ENCODE results near the gene GAP43. TPM values are rescaled to one million over a fixed set of nuclear protein-coding genes. Genes with fewer than 3 reads are reported as not detected.

Gene GAP43
- total RNA-seq, 6 experiments from 2014 or later, result not detected

- H3K27me3 ChIP-seq, result no peaks in the 10 kb centered on the region
- no peaks in the 10 kb centered on the region for H3K9me3 ChIP-seq
- no peaks in the 10 kb centered on the region for H3K4me1 ChIP-seq
- H3K36me3 ChIP-seq, result no peaks in the 10 kb centered on the region
- intact Hi-C loops (cut with DNase I), result no loop called here
- no peak overlapping the region for H3K4me3 ChIP-seq
- ATAC-seq (no peak), DNase-seq (no peak)
- H3K27ac ChIP-seq, result no peak overlapping the region
- no peak for TF ChIP-seq CTCF (IDR thresholded peaks at IDR 0.05)
- no peak for TF ChIP-seq POLR2A (IDR thresholded peaks at IDR 0.05)
Measured at GRCh38 chr3:115681736-115682135, 58.4 kb downstream of the GAP43 start.

GRCh38 chr3:115683305-115683704 is 60.0 kb downstream of the GAP43 start:
- H3K4me1 ChIP-seq, result no peaks in the 10 kb centered on the region
- no peaks in the 10 kb centered on the region for H3K36me3 ChIP-seq
- H3K4me3 ChIP-seq, result no peak overlapping the region
- no peaks in the 10 kb centered on the region for H3K9me3 ChIP-seq
- DNase-seq (no peak), ATAC-seq (no peak)
- intact Hi-C loops (cut with DNase I), result no loop called here
- WGBS (ENCODE audit: insufficient coverage, low coverage, low lambda C conversion rate, missing lambda C conversion rate), result 56% methylated on average over 1 of the region's 1 CpG
- TF ChIP-seq POLR2A (IDR thresholded peaks at IDR 0.05) (no peak), CTCF (IDR thresholded peaks at IDR 0.05) (no peak)
- H3K27me3 ChIP-seq, result no peaks in the 10 kb centered on the region
- no peak overlapping the region for H3K27ac ChIP-seq

DNA sequence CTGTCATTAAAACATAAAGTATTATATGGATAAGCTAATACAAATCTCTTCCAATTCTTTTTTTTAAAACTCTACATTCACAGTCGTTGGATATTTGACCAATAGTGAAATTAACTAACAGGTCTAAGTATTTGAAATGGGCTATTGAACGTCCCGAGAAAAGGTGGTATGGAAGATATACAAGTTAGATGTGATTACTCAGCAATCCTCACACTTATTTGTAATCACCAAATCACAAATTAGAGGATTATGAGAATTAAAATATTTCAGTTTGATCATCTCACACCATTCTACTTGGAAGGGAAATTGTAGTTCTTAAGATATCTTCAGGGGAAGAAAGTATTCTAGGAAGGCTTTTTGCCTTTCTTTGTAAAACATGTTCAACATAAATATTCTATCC is 60.5 kb downstream of the GAP43 start:
- no peaks in the 10 kb centered on the region for H3K27me3 ChIP-seq
- no peak overlapping the region for H3K4me3 ChIP-seq
- DNase-seq (no peak), ATAC-seq (no peak)
- H3K4me1 ChIP-seq, result no peaks in the 10 kb centered on the region
- H3K27ac ChIP-seq, result no peak overlapping the region
- no peak for TF ChIP-seq CTCF (IDR thresholded peaks at IDR 0.05)
- no peak for TF ChIP-seq POLR2A (IDR thresholded peaks at IDR 0.05)
- intact Hi-C loops (cut with DNase I), result no loop called here
- WGBS (ENCODE audit: insufficient coverage, low coverage, low lambda C conversion rate, missing lambda C conversion rate), result 63% methylated on average over 3 of the region's 3 CpGs
- no peaks in the 10 kb centered on the region for H3K9me3 ChIP-seq
- no peaks in the 10 kb centered on the region for H3K36me3 ChIP-seq

DNA sequence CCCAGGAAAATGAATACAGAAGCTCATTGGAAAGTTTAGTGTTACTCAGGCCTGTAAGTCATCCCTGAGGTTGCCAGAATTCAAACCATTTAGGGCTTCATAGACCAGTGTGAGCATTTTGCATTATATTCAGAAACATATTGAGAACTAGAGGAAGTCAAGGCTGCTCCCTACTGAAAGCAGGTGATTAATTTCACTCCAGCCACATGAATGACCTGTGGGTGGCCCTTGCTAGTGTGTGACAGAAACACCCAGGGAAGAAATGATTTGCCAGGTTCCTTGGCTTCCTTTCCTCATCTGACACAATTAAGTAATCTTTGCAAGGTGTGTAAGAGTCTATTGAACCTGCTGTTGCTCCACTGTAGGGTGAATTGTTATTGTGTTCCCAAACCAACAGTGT is 61.8 kb downstream of the GAP43 start:
- DNase-seq, result no peak
- TF ChIP-seq CTCF (IDR thresholded peaks at IDR 0.05) (no peak), POLR2A (IDR thresholded peaks at IDR 0.05) (no peak)
- no peaks in the 10 kb centered on the region for H3K27me3 ChIP-seq
- no peak overlapping the region for H3K27ac ChIP-seq
- intact Hi-C loops (cut with DNase I), result no loop called here
- no peak for ATAC-seq
- no peaks in the 10 kb centered on the region for H3K4me1 ChIP-seq
- no peaks in the 10 kb centered on the region for H3K9me3 ChIP-seq
- H3K4me3 ChIP-seq, result no peak overlapping the region
- H3K36me3 ChIP-seq, result no peaks in the 10 kb centered on the region

DNA sequence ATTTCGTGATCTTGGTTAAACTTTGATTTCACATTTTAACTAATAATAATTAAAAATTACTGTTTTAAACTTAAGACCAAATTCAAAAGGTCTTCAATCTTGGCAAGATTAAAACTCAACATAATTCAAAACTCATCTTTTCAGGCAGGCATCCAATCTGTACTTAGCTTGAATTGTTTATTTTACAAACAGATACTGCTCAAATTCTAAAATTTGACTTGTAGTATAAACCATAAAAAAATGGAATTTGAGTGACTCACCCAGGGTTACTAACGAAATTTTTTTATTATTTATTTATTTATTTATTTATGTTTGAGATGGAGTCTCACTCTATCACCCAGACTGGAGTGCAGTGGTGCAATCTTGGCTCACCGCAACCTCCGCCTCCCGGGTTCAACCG is 64.4 kb downstream of the GAP43 start:
- intact Hi-C loops (cut with DNase I), result no loop called here
- WGBS (ENCODE audit: insufficient coverage, low coverage, low lambda C conversion rate, missing lambda C conversion rate), result 78% methylated on average over 6 of the region's 6 CpGs
- no peaks in the 10 kb centered on the region for H3K4me1 ChIP-seq
- DNase-seq (no peak), ATAC-seq (no peak)
- no peak overlapping the region for H3K4me3 ChIP-seq
- H3K36me3 ChIP-seq, result no peaks in the 10 kb centered on the region
- TF ChIP-seq CTCF (IDR thresholded peaks at IDR 0.05) (no peak), POLR2A (IDR thresholded peaks at IDR 0.05) (no peak)
- no peaks in the 10 kb centered on the region for H3K9me3 ChIP-seq
- H3K27me3 ChIP-seq, result no peaks in the 10 kb centered on the region
- H3K27ac ChIP-seq, result no peak overlapping the region
